Measurements from ENCODE around the gene SPOP.
A peak's percentile ranks its signal among the peaks of the same experiment; 100 is the strongest.

SPOP gene

DNA sequence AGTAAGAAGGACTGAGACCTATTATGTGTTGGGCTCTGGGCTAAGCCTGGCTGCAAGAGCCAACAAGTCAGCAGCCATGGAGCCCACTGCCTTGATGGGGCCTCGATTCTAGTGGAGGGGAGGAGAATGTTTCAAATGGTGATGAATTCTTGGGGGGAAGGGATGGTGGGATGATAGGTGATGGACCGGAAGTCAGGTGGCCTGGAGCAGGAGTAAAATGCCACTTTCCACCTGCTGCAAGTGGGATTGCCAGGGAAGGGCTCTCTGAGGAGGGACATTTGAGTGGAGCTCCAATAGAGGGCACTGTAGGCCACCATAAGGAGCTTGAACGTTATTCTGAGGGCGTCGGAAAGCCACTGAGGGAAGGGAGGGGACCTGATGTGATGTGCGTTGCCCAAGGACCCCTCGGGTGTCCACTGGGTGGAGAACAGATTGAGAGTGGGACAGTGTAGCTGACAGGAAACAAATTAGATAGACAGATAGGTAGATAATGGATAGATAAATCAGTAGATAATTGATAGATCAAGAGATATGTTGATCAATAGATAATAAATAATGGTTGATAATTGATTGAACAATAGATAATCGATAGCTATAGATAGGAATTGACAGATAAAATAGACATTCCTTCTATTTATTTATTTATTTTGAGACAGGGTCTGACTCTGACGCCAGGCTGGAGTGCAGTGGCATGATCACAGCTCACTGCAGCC, 120.4 kb downstream of the SPOP start:
- H3K27ac ChIP-seq = no peak overlapping the region
- no peaks in the 10 kb centered on the region for H3K36me3 ChIP-seq (replicated peaks)
- in situ Hi-C loops (cut with HindIII; ENCODE audit: low pct_ligation_motif_present, low sequenced_read_pairs) = no loop called here
- H3K4me3 ChIP-seq (ENCODE audit: low read depth, low read length) = no peak overlapping the region
- peak; percentile 84 for TF ChIP-seq CTCF (IDR thresholded peaks at IDR 0.05; ENCODE audit: low read depth, low read length, missing control alignments)
- H3K27me3 ChIP-seq (replicated peaks) = no peaks in the 10 kb centered on the region
- peak; percentile 38 for DNase-seq

DNA sequence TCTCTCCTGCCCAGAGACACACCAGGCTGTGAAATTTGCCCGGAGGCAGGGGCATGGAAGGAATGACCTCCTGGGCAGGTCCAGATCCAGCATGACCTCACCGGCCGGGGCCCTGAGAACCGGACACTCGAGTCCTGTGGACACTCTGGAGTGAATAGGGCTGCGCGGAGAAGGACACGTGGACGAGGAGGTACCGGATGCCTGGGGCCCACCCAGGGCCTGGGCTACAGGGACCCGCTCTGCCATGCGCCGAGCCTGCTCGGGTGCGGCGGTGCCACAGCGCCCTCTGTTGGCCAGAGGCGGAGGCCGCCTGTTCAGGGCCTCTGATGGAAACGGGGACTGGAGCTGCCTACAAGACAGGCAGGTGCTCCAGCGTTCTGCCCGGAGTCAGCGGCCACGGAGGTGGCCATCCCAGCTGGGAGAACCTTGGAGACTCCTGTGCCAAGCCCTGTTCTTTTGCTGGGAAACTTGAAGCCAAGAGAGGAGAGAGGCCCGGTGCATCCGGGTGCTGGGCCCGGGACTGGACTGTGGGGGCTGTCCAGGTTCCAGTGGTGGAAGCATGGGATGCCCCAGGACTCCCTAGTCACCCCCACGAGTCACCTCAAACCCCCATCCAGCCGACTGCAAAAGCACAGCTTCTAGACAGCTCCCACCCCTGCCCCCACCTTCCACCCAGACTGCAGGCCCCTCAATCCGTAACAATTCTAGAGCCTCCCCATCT, 121.5 kb downstream of the SPOP start:
- no peaks in the 10 kb centered on the region for H3K27me3 ChIP-seq (replicated peaks)
- DNase-seq = peak; percentile 51
- TF ChIP-seq CTCF (IDR thresholded peaks at IDR 0.05; ENCODE audit: low read depth, low read length, missing control alignments) = peak; percentile 99
- in situ Hi-C loops (cut with HindIII; ENCODE audit: low pct_ligation_motif_present, low sequenced_read_pairs) = no loop called here
- H3K36me3 ChIP-seq (replicated peaks) = no peaks in the 10 kb centered on the region
- H3K4me3 ChIP-seq (ENCODE audit: low read depth, low read length) = no peak overlapping the region
- H3K27ac ChIP-seq = no peak overlapping the region

- in situ Hi-C loops (cut with HindIII; ENCODE audit: low pct_ligation_motif_present, low sequenced_read_pairs) = no loop called here
- H3K4me3 ChIP-seq (ENCODE audit: low read depth, low read length) = no peak overlapping the region
- no peak for TF ChIP-seq CTCF (IDR thresholded peaks at IDR 0.05; ENCODE audit: low read depth, low read length, missing control alignments)
- H3K27me3 ChIP-seq (replicated peaks) = no peaks in the 10 kb centered on the region
- no peaks in the 10 kb centered on the region for H3K36me3 ChIP-seq (replicated peaks)
- no peak for DNase-seq
- H3K27ac ChIP-seq = no peak overlapping the region
These were observed 122.2 kb downstream of the SPOP start for GRCh38 chr17:49555495-49556222.

- Histone ChIP-seq H3K27ac (no peak overlapping the region), H3K36me3 (replicated peaks) (no peaks in the 10 kb centered on the region), H3K27me3 (replicated peaks) (no peaks in the 10 kb centered on the region), H3K4me3 (ENCODE audit: low read depth, low read length) (no peak overlapping the region)
- in situ Hi-C loops (cut with HindIII; ENCODE audit: low pct_ligation_motif_present, low sequenced_read_pairs) = no loop called here
- DNase-seq = no peak
- no peak for TF ChIP-seq CTCF (IDR thresholded peaks at IDR 0.05; ENCODE audit: low read depth, low read length, missing control alignments)
These were observed 123.0 kb downstream of the SPOP start for GRCh38 chr17:49554694-49555494.

DNA sequence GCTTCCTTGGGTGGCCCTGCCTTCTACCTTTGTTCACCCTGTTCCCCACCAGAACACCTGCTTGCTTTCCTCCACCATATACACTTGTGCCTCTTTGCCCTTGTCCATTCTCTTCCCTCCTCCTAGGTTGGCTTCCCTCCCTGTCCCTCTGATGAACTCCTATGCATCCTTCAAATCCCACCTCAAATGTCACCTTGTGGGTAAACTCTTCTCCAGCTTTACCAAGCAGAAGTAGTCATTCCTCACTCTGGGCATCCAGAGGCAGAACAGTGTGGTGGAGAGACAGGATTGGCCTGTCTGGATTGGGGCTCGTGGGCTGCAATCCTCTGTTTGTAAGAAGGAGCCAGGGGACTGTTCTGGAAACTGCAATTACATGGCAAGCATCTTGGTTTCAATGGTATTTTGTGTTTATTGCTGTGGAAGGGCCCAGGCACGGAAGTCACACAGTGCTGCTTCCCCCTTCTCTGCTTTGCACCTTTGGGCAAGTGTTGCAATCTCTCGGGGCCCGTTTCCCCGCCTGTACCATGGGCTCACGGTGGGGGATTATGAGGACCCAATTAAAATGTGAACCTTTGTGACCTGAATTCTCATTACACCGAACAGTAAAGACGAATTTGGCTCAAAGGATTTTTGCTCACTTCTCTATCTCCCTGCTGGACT, 124.1 kb downstream of the SPOP start:
- no peak for TF ChIP-seq CTCF (IDR thresholded peaks at IDR 0.05; ENCODE audit: low read depth, low read length, missing control alignments)
- no peak for DNase-seq
- H3K27ac ChIP-seq = no peak overlapping the region
- no peak overlapping the region for H3K4me3 ChIP-seq (ENCODE audit: low read depth, low read length)
- H3K36me3 ChIP-seq (replicated peaks) = no peaks in the 10 kb centered on the region
- H3K27me3 ChIP-seq (replicated peaks) = no peaks in the 10 kb centered on the region
- in situ Hi-C loops (cut with HindIII; ENCODE audit: low pct_ligation_motif_present, low sequenced_read_pairs) = no loop called here
